ENCODE data around the gene ISLR.

ISLR gene

DNA sequence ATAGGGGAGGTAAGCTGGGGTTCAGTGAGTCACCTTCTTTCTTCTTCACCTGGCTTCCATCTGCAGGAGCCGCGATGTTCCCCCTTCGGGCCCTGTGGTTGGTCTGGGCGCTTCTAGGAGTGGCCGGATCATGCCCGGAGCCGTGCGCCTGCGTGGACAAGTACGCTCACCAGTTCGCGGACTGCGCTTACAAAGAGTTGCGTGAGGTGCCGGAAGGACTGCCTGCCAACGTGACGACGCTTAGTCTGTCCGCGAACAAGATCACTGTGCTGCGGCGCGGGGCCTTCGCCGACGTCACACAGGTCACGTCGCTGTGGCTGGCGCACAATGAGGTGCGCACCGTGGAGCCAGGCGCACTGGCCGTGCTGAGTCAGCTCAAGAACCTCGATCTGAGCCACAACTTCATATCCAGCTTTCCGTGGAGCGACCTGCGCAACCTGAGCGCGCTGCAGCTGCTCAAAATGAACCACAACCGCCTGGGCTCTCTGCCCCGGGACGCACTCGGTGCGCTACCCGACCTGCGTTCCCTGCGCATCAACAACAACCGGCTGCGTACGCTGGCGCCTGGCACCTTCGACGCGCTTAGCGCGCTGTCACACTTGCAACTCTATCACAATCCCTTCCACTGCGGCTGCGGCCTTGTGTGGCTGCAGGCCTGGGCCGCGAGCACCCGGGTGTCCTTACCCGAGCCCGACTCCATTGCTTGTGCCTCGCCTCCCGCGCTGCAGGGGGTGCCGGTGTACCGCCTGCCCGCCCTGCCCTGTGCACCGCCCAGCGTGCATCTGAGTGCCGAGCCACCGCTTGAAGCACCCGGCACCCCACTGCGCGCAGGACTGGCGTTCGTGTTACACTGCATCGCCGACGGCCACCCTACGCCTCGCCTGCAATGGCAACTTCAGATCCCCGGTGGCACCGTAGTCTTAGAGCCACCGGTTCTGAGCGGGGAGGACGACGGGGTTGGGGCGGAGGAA lies 40.5 kb upstream of the ISLR start:
- in situ Hi-C loops (cut with MboI; ENCODE audit: low pct_unique_long_range_greater_than_20kb, low sequenced_read_pairs, unreplicated experiment) = loop anchor here (5.0 kb wide), 1 partner anchor 174 kb away; no protein-coding TSS in a partner anchor
- DNase-seq (ENCODE audit: low spot score) = peak; percentile 46
- TF ChIP-seq CTCF (IDR thresholded peaks at IDR 0.05; ENCODE audit: extremely low read depth, insufficient read depth, missing control alignments) = peak; percentile 46

DNA sequence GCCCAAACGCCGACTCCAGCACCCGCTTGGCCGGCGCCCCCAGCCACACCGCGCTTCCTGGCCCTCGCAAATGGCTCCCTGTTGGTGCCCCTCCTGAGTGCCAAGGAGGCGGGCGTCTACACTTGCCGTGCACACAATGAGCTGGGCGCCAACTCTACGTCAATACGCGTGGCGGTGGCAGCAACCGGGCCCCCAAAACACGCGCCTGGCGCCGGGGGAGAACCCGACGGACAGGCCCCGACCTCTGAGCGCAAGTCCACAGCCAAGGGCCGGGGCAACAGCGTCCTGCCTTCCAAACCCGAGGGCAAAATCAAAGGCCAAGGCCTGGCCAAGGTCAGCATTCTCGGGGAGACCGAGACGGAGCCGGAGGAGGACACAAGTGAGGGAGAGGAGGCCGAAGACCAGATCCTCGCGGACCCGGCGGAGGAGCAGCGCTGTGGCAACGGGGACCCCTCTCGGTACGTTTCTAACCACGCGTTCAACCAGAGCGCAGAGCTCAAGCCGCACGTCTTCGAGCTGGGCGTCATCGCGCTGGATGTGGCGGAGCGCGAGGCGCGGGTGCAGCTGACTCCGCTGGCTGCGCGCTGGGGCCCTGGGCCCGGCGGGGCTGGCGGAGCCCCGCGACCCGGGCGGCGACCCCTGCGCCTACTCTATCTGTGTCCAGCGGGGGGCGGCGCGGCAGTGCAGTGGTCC lies 39.7 kb upstream of the ISLR start:
- TF ChIP-seq CTCF (IDR thresholded peaks at IDR 0.05; ENCODE audit: extremely low read depth, insufficient read depth, missing control alignments) = no peak
- in situ Hi-C loops (cut with MboI; ENCODE audit: low pct_unique_long_range_greater_than_20kb, low sequenced_read_pairs, unreplicated experiment) = loop anchor here (5.0 kb wide), 1 partner anchor 173 kb away; no protein-coding TSS in a partner anchor
- DNase-seq (ENCODE audit: low spot score) = no peak

DNA sequence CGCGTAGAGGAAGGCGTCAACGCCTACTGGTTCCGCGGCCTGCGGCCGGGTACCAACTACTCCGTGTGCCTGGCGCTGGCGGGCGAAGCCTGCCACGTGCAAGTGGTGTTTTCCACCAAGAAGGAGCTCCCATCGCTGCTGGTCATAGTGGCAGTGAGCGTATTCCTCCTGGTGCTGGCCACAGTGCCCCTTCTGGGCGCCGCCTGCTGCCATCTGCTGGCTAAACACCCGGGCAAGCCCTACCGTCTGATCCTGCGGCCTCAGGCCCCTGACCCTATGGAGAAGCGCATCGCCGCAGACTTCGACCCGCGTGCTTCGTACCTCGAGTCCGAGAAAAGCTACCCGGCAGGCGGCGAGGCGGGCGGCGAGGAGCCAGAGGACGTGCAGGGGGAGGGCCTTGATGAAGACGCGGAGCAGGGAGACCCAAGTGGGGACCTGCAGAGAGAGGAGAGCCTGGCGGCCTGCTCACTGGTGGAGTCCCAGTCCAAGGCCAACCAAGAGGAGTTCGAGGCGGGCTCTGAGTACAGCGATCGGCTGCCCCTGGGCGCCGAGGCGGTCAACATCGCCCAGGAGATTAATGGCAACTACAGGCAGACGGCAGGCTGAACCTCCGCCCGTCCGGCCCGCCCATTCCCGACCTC lies 39.0 kb upstream of the ISLR start:
- in situ Hi-C loops (cut with MboI; ENCODE audit: low pct_unique_long_range_greater_than_20kb, low sequenced_read_pairs, unreplicated experiment) = loop anchor here (5.0 kb wide), 1 partner anchor 173 kb away; no protein-coding TSS in a partner anchor
- TF ChIP-seq CTCF (IDR thresholded peaks at IDR 0.05; ENCODE audit: extremely low read depth, insufficient read depth, missing control alignments) = peak; percentile 57
- DNase-seq (ENCODE audit: low spot score) = peak; percentile 51

DNA sequence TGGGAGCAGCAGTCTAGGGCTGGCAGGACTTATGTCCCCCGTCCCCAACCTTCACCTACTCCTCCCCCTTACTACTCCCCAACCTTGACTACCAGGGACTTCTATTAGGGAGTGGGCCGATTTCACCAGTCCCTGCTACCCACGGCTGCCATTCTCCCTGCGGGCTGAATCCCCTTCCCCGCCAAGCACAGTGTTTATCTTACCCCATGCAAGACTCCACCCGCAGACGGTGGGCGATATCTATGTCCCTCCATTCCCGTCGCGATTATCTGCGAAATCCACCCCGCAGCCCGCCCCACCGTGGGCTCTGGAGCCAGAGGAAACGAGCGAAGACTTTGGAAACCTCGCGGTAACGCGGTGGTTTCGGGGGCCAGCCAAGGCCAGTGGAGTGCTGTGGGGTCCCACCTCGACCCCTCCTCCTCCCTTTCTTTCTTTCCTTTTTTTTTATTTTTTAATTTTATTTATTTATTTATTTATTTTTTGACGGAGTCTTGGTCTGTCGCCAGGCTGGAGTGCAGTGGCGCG lies 38.4 kb upstream of the ISLR start:
- in situ Hi-C loops (cut with MboI; ENCODE audit: low pct_unique_long_range_greater_than_20kb, low sequenced_read_pairs, unreplicated experiment) = no loop called here
- no peak for DNase-seq (ENCODE audit: low spot score)
- no peak for TF ChIP-seq CTCF (IDR thresholded peaks at IDR 0.05; ENCODE audit: extremely low read depth, insufficient read depth, missing control alignments)

- in situ Hi-C loops (cut with MboI; ENCODE audit: low pct_unique_long_range_greater_than_20kb, low sequenced_read_pairs, unreplicated experiment) = no loop called here
- no peak for TF ChIP-seq CTCF (IDR thresholded peaks at IDR 0.05; ENCODE audit: extremely low read depth, insufficient read depth, missing control alignments)
- no peak for DNase-seq (ENCODE audit: low spot score)
Observed at GRCh38 chr15:74136540-74136813, 37.0 kb upstream of the ISLR start.

DNA sequence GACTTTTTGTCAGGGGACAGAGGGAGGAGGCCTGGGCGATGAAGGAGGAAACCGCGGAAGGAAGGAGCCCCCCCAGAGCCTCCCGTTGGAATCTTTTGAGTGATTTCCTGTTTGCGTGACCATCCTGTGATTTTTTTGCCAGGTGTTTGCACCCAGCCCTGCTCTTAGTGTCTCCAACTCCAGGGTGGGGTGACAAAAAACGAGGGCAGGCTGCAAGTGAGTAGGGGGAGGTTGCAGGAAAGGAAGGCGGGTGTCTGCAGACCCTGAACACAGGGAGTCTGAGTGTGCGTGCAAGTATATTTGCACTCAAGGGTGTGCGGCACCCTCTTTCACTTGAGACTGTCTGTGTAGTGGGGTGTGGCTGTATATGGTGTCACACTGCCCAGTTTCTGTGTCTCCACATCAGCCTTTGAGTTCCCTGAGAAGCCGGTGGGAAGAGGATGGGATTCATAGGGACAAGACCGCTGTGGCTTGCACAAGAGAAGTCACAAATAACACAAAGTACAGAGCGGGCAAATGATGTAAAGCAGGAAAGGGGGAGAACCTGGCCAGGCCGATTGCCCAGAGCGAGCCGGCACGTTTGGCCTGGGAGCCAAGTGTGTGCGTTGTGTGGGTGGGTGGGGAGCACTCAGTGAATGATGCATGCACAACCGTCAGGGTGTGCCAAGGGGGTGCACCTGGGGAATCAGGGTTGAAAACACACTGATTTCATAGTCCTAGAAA lies 36.5 kb upstream of the ISLR start:
- peak; percentile 45 for DNase-seq (ENCODE audit: low spot score)
- in situ Hi-C loops (cut with MboI; ENCODE audit: low pct_unique_long_range_greater_than_20kb, low sequenced_read_pairs, unreplicated experiment) = no loop called here
- TF ChIP-seq CTCF (IDR thresholded peaks at IDR 0.05; ENCODE audit: extremely low read depth, insufficient read depth, missing control alignments) = no peak
